NT2/D1 (cell line): ENCODE measurements around the gene VRK3.

ENCODE experiments used
- SUZ12 ChIP-seq: IDR thresholded peaks from 2 replicates; pipeline ENCODE4 v1.6.1; 2011; ENCODE audit not compliant: insufficient read length, insufficient read depth; ENCODE audit errors: extremely low read depth
- YY1 ChIP-seq: IDR thresholded peaks from 2 replicates; pipeline ENCODE4 v1.6.1; 2011; ENCODE audit not compliant: insufficient read length, insufficient read depth
- ZNF274 ChIP-seq: IDR thresholded peaks from 2 replicates; pipeline ENCODE4 v1.6.1; 2011; ENCODE audit warnings: mild to moderate bottlenecking, low read depth, low read length

- TF ChIP-seq YY1, result no peak
- TF ChIP-seq ZNF274, result no peak
- no peak for TF ChIP-seq SUZ12
These were observed 27.5 kb downstream of the VRK3 start for GRCh38 chr19:49997709-49998108.
